SU-DHL-6 (cell line): ENCODE measurements around the gene NCOA3.

ENCODE experiments used
- EZH2phosphoT487 ChIP-seq: fragments of 200-600 bp; sonication (generic), shearing (Covaris generic); conservative IDR thresholded peaks from 2 replicates; pipeline ENCODE4 v1.6.1; 2018; ENCODE audit warnings: mild to moderate bottlenecking, antibody characterized with exemption, low read length, moderate library complexity, mixed read lengths
- TF ChIP-seq, protein P1 (sequence below): fragments of 200-600 bp; sonication (generic); IDR thresholded peaks from one replicate; pipeline ENCODE4 v1.5.1; 2017; ENCODE audit warnings: antibody characterized with exemption, mild to moderate bottlenecking, low read length, moderate library complexity; ENCODE audit not compliant: insufficient read depth, poor library complexity, severe bottlenecking

DNA sequence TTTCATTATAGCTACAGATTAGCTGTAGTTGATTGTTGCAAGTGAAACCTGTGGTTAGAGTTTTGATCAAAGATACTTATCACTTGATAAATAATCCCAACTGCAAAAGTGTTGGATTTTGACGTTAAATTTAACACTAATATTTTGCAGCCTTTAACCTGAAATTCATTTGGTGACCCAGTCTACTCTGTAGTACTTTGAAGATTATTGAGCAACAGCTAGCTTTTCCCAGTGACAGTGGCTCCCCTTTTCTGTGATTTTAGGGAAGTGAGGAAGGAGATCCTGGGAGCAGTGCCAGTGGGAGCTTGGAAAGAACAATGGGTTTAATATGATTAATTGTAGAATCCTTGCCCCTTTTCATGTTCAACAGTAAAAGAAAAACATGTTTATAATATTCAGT, 76.9 kb downstream of the NCOA3 start:
- TF ChIP-seq, protein P1, sequence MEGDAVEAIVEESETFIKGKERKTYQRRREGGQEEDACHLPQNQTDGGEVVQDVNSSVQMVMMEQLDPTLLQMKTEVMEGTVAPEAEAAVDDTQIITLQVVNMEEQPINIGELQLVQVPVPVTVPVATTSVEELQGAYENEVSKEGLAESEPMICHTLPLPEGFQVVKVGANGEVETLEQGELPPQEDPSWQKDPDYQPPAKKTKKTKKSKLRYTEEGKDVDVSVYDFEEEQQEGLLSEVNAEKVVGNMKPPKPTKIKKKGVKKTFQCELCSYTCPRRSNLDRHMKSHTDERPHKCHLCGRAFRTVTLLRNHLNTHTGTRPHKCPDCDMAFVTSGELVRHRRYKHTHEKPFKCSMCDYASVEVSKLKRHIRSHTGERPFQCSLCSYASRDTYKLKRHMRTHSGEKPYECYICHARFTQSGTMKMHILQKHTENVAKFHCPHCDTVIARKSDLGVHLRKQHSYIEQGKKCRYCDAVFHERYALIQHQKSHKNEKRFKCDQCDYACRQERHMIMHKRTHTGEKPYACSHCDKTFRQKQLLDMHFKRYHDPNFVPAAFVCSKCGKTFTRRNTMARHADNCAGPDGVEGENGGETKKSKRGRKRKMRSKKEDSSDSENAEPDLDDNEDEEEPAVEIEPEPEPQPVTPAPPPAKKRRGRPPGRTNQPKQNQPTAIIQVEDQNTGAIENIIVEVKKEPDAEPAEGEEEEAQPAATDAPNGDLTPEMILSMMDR, result no peak
- no peak for TF ChIP-seq EZH2phosphoT487
